Right atrium auricular region (tissue), 2 donors: Measurements from ENCODE around the gene PIGC. TPM values are rescaled to one million over a fixed set of nuclear protein-coding genes. Genes with fewer than 3 reads are reported as not detected.
A peak's percentile ranks its signal among the peaks of the same experiment; 100 is the strongest.

Experiments used
- DNase-seq: peaks from one replicate; pipeline ENCODE4 v3.0.0-alpha.2; 2019; ENCODE audit warnings: low spot score
- H3K27ac ChIP-seq, 2 donors: fragments of 200-600 bp; sonication (generic); 1 replicate in 1 of 2; 2 replicates in 1 of 2; pipeline ENCODE4 v1.5.1; 2016 to 2019
- H3K27me3 ChIP-seq, 2 donors: fragments of 200-600 bp; sonication (generic); one replicate each; pipeline versions ENCODE4 v1.5.1 to v1.6.0; 2017 to 2019
- H3K36me3 ChIP-seq: fragments of 200-600 bp; sonication (generic); one replicate; pipeline ENCODE4 v1.5.1; 2016
- H3K4me1 ChIP-seq, 2 donors: fragments of 200-600 bp; sonication (generic); one replicate each; pipeline versions ENCODE4 v1.5.1 to v1.6.0; 2017 to 2019
- H3K4me3 ChIP-seq, 2 donors: fragments of 200-600 bp; sonication (generic); 1 replicate in 1 of 2; 2 replicates in 1 of 2; pipeline ENCODE4 v1.5.1; 2017 to 2019; ENCODE audit warnings: mild to moderate bottlenecking in 1 of 2, moderate library complexity in 1 of 2
- H3K9me3 ChIP-seq, 2 donors: fragments of 200-600 bp; sonication (generic); one replicate each; pipeline ENCODE4 v1.5.1; 2019
- CTCF ChIP-seq, 2 donors: fragments of 200-600 bp; sonication (generic); IDR thresholded peaks; one replicate each; pipeline ENCODE4 v1.5.1; 2019; ENCODE audit warnings: antibody characterized with exemption in 2 of 2
- total RNA-seq, 2 donors: library from RNA; depleted of rRNA; stranded (reverse); fragments of >200 nt; gene quantifications; one replicate each; pipeline ENCODE4 v1.1.0, GENCODE V29; 2016

PIGC gene
- total RNA-seq, 2 donors from 2014 or later, result 14.8 to 15.8 TPM

- Histone ChIP-seq H3K4me3 (no peak overlapping the region), H3K9me3 (no peaks in the 10 kb centered on the region), H3K27ac (no peak overlapping the region), H3K4me1 (peaks cover 0 to 13% of the 10 kb centered on the region in 2 donors), H3K36me3 (no peaks in the 10 kb centered on the region), H3K27me3 (no peaks in the 10 kb centered on the region)
- no peak for DNase-seq
- TF ChIP-seq CTCF (IDR thresholded peaks at IDR 0.05), result no peak
Measured at GRCh38 chr1:172451002-172451443, 7.2 kb upstream of the PIGC start.

GRCh38 chr1:172450524-172450885 is 6.6 kb upstream of the PIGC start:
- Histone ChIP-seq H3K4me1 (peaks cover 0 to 13% of the 10 kb centered on the region in 2 donors), H3K9me3 (no peaks in the 10 kb centered on the region), H3K27ac (no peak overlapping the region), H3K27me3 (no peaks in the 10 kb centered on the region), H3K4me3 (no peak overlapping the region), H3K36me3 (no peaks in the 10 kb centered on the region)
- no peak for DNase-seq
- no peak for TF ChIP-seq CTCF (IDR thresholded peaks at IDR 0.05)

GRCh38 chr1:172449585-172450523 is 6.0 kb upstream of the PIGC start:
- H3K9me3 ChIP-seq, result no peaks in the 10 kb centered on the region
- H3K4me1 ChIP-seq, result peaks cover 0 to 13% of the 10 kb centered on the region in 2 donors
- no peaks in the 10 kb centered on the region for H3K36me3 ChIP-seq
- H3K27ac ChIP-seq, result no peak overlapping the region
- no peak overlapping the region for H3K4me3 ChIP-seq
- DNase-seq, result peak; percentile 64
- no peaks in the 10 kb centered on the region for H3K27me3 ChIP-seq
- peak; percentile 91 to 95 for TF ChIP-seq CTCF (IDR thresholded peaks at IDR 0.05)

- H3K4me3 ChIP-seq, result no peak overlapping the region
- peaks cover 0 to 17% of the 10 kb centered on the region in 2 donors for H3K4me1 ChIP-seq
- no peak for DNase-seq
- no peak for TF ChIP-seq CTCF (IDR thresholded peaks at IDR 0.05)
- no peak overlapping the region for H3K27ac ChIP-seq
- no peaks in the 10 kb centered on the region for H3K27me3 ChIP-seq
- no peaks in the 10 kb centered on the region for H3K36me3 ChIP-seq
- no peaks in the 10 kb centered on the region for H3K9me3 ChIP-seq
Measured at GRCh38 chr1:172448995-172449584, 5.2 kb upstream of the PIGC start.

- Histone ChIP-seq H3K9me3 (no peaks in the 10 kb centered on the region), H3K36me3 (no peaks in the 10 kb centered on the region), H3K27me3 (no peaks in the 10 kb centered on the region), H3K27ac (no peak overlapping the region), H3K4me3 (no peak overlapping the region), H3K4me1 (peaks cover 0 to 25% of the 10 kb centered on the region in 2 donors)
- DNase-seq, result no peak
- TF ChIP-seq CTCF (IDR thresholded peaks at IDR 0.05), result no peak
Measured at GRCh38 chr1:172447641-172448040, 3.8 kb upstream of the PIGC start.
